ENCODE results near the gene PIP4K2A. TPM values are rescaled to one million over a fixed set of nuclear protein-coding genes. Genes with fewer than 3 reads are reported as not detected.

PIP4K2A gene
- total and polyA plus RNA-seq, 2 experiments from 2014 or later = 39.9 to 40.1 TPM

DNA sequence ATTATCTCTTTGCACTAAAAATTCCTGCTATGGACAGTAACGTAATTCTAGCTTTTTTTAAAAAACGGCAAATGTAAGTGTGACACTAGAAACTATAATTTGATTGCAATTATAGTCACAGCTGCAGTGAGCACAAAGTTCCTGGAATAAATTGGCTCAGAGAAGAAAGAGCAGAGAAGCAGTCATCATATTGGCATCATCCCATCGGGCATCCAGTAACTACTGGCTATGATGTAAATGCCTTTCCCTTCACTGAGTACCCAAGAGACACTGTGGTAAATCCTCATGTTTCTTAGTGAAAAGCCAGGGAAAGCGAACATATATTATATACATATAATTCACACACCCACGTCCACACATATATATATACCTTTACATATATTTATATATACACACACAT lies 43.6 kb downstream of the PIP4K2A start:
- H3K36me3 ChIP-seq (ENCODE audit: insufficient read depth) = no peaks in the 10 kb centered on the region
- no peak for DNase-seq (ENCODE audit: low spot score)
- peaks cover 63% of the 10 kb centered on the region for H3K4me1 Mint-ChIP-seq
- no peak overlapping the region for H3K27ac ChIP-seq (ENCODE audit: low read depth)
- TF ChIP-seq ZNF114 (CRISPR knock-in tag; IDR thresholded peaks at IDR 0.05) = no peak
- TF ChIP-seq EZH2 (IDR thresholded peaks at IDR 0.05; ENCODE audit: low read depth, unreplicated experiment) = no peak
- TF ChIP-seq, protein P1, sequence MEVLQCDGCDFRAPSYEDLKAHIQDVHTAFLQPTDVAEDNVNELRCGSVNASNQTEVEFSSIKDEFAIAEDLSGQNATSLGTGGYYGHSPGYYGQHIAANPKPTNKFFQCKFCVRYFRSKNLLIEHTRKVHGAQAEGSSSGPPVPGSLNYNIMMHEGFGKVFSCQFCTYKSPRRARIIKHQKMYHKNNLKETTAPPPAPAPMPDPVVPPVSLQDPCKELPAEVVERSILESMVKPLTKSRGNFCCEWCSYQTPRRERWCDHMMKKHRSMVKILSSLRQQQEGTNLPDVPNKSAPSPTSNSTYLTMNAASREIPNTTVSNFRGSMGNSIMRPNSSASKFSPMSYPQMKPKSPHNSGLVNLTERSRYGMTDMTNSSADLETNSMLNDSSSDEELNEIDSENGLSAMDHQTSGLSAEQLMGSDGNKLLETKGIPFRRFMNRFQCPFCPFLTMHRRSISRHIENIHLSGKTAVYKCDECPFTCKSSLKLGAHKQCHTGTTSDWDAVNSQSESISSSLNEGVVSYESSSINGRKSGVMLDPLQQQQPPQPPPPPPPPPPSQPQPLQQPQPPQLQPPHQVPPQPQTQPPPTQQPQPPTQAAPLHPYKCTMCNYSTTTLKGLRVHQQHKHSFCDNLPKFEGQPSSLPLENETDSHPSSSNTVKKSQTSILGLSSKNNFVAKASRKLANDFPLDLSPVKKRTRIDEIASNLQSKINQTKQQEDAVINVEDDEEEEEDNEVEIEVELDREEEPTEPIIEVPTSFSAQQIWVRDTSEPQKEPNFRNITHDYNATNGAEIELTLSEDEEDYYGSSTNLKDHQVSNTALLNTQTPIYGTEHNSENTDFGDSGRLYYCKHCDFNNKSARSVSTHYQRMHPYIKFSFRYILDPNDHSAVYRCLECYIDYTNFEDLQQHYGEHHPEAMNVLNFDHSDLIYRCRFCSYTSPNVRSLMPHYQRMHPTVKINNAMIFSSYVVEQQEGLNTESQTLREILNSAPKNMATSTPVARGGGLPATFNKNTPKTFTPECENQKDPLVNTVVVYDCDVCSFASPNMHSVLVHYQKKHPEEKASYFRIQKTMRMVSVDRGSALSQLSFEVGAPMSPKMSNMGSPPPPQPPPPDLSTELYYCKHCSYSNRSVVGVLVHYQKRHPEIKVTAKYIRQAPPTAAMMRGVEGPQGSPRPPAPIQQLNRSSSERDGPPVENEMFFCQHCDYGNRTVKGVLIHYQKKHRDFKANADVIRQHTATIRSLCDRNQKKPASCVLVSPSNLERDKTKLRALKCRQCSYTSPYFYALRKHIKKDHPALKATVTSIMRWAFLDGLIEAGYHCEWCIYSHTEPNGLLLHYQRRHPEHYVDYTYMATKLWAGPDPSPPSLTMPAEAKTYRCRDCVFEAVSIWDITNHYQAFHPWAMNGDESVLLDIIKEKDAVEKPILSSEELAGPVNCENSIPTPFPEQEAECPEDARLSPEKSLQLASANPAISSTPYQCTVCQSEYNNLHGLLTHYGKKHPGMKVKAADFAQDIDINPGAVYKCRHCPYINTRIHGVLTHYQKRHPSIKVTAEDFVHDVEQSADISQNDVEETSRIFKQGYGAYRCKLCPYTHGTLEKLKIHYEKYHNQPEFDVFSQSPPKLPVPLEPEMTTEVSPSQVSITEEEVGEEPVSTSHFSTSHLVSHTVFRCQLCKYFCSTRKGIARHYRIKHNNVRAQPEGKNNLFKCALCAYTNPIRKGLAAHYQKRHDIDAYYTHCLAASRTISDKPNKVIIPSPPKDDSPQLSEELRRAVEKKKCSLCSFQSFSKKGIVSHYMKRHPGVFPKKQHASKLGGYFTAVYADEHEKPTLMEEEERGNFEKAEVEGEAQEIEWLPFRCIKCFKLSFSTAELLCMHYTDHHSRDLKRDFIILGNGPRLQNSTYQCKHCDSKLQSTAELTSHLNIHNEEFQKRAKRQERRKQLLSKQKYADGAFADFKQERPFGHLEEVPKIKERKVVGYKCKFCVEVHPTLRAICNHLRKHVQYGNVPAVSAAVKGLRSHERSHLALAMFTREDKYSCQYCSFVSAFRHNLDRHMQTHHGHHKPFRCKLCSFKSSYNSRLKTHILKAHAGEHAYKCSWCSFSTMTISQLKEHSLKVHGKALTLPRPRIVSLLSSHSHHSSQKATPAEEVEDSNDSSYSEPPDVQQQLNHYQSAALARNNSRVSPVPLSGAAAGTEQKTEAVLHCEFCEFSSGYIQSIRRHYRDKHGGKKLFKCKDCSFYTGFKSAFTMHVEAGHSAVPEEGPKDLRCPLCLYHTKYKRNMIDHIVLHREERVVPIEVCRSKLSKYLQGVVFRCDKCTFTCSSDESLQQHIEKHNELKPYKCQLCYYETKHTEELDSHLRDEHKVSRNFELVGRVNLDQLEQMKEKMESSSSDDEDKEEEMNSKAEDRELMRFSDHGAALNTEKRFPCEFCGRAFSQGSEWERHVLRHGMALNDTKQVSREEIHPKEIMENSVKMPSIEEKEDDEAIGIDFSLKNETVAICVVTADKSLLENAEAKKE (CRISPR knock-in tag; IDR thresholded peaks at IDR 0.05) = no peak
- TF ChIP-seq, protein P2, sequence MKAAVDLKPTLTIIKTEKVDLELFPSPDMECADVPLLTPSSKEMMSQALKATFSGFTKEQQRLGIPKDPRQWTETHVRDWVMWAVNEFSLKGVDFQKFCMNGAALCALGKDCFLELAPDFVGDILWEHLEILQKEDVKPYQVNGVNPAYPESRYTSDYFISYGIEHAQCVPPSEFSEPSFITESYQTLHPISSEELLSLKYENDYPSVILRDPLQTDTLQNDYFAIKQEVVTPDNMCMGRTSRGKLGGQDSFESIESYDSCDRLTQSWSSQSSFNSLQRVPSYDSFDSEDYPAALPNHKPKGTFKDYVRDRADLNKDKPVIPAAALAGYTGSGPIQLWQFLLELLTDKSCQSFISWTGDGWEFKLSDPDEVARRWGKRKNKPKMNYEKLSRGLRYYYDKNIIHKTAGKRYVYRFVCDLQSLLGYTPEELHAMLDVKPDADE (IDR thresholded peaks at IDR 0.05) = no peak
- TF ChIP-seq EZH2phosphoT487 (IDR thresholded peaks at IDR 0.05; ENCODE audit: unreplicated experiment) = no peak
- TF ChIP-seq POLR2AphosphoS5 (IDR thresholded peaks at IDR 0.05; ENCODE audit: low read depth) = no peak
- TF ChIP-seq, protein P3, sequence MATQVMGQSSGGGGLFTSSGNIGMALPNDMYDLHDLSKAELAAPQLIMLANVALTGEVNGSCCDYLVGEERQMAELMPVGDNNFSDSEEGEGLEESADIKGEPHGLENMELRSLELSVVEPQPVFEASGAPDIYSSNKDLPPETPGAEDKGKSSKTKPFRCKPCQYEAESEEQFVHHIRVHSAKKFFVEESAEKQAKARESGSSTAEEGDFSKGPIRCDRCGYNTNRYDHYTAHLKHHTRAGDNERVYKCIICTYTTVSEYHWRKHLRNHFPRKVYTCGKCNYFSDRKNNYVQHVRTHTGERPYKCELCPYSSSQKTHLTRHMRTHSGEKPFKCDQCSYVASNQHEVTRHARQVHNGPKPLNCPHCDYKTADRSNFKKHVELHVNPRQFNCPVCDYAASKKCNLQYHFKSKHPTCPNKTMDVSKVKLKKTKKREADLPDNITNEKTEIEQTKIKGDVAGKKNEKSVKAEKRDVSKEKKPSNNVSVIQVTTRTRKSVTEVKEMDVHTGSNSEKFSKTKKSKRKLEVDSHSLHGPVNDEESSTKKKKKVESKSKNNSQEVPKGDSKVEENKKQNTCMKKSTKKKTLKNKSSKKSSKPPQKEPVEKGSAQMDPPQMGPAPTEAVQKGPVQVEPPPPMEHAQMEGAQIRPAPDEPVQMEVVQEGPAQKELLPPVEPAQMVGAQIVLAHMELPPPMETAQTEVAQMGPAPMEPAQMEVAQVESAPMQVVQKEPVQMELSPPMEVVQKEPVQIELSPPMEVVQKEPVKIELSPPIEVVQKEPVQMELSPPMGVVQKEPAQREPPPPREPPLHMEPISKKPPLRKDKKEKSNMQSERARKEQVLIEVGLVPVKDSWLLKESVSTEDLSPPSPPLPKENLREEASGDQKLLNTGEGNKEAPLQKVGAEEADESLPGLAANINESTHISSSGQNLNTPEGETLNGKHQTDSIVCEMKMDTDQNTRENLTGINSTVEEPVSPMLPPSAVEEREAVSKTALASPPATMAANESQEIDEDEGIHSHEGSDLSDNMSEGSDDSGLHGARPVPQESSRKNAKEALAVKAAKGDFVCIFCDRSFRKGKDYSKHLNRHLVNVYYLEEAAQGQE (IDR thresholded peaks at IDR 0.05; ENCODE audit: unreplicated experiment) = no peak
- TF ChIP-seq JUNB (IDR thresholded peaks at IDR 0.05; ENCODE audit: unreplicated experiment) = no peak
- TF ChIP-seq NANOG (IDR thresholded peaks at IDR 0.05; ENCODE audit: borderline replicate concordance) = no peak
- no peak for TF ChIP-seq ZNF331 (CRISPR knock-in tag; IDR thresholded peaks at IDR 0.05; ENCODE audit: low read depth)
- no peak for TF ChIP-seq CREB1 (CRISPR knock-in tag; IDR thresholded peaks at IDR 0.05; ENCODE audit: low read depth)
- TF ChIP-seq, protein P4, sequence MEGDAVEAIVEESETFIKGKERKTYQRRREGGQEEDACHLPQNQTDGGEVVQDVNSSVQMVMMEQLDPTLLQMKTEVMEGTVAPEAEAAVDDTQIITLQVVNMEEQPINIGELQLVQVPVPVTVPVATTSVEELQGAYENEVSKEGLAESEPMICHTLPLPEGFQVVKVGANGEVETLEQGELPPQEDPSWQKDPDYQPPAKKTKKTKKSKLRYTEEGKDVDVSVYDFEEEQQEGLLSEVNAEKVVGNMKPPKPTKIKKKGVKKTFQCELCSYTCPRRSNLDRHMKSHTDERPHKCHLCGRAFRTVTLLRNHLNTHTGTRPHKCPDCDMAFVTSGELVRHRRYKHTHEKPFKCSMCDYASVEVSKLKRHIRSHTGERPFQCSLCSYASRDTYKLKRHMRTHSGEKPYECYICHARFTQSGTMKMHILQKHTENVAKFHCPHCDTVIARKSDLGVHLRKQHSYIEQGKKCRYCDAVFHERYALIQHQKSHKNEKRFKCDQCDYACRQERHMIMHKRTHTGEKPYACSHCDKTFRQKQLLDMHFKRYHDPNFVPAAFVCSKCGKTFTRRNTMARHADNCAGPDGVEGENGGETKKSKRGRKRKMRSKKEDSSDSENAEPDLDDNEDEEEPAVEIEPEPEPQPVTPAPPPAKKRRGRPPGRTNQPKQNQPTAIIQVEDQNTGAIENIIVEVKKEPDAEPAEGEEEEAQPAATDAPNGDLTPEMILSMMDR (conservative IDR thresholded peaks at IDR 0.05; ENCODE audit: low read depth in 2 of 2) = no peak
- TF ChIP-seq STAT1 (IDR thresholded peaks at IDR 0.05; ENCODE audit: unreplicated experiment) = no peak
- no peaks in the 10 kb centered on the region for H3K36me3 Mint-ChIP-seq (ENCODE audit: low read depth)
- H3K79me2 ChIP-seq (replicated peaks; ENCODE audit: insufficient read depth) = peaks cover 100% of the 10 kb centered on the region
- peaks cover 5% of the 10 kb centered on the region for H3K27me3 Mint-ChIP-seq (ENCODE audit: insufficient read depth, low read depth, poor library complexity)
- no peak overlapping the region for H3K27ac Mint-ChIP-seq
- no peaks in the 10 kb centered on the region; the same call in 1 of the 2 replicates for H3F3A ChIP-seq (replicated peaks; ENCODE audit: low read depth)
- H3K4me1 ChIP-seq (ENCODE audit: insufficient read depth) = peaks cover 92% of the 10 kb centered on the region
- no peaks in the 10 kb centered on the region for H4K20me1 ChIP-seq (replicated peaks; ENCODE audit: insufficient read depth)
- no peak for ATAC-seq
- H3K4me3 Mint-ChIP-seq = no peak overlapping the region
- no peaks in the 10 kb centered on the region for H3K27me3 ChIP-seq (ENCODE audit: insufficient read depth)
- no peaks in the 10 kb centered on the region for H3K9me2 ChIP-seq (ENCODE audit: insufficient read depth)
- no peak overlapping the region for H3K4me2 ChIP-seq
- no peak overlapping the region for H3K4me3 ChIP-seq
- no peaks in the 10 kb centered on the region for H3K9me3 Mint-ChIP-seq
- H2AFZ ChIP-seq = no peak overlapping the region
